MM.1S (cell line): Measurements from ENCODE around the gene RAB37.

ENCODE experiments used
- DNase-seq: peaks from one replicate; pipeline ENCODE4 v3.0.0-alpha.2; 2015
- H2AFZ ChIP-seq: fragments of 300-600 bp; sonication (generic); 2 replicates; pipeline ENCODE4 v1.6.0; 2016; ENCODE audit warnings: antibody characterized with exemption, low read length
- H3F3A ChIP-seq: fragments of 300-600 bp; sonication (generic); 2 replicates; pipeline ENCODE4 v1.6.1; 2016; ENCODE audit warnings: mild to moderate bottlenecking, antibody characterized with exemption, low read length, moderate library complexity, mixed read lengths; ENCODE audit not compliant: insufficient read depth
- H3K27ac ChIP-seq: fragments of 300-600 bp; sonication (generic); 2 replicates; pipeline ENCODE4 v1.5.1; 2016; ENCODE audit warnings: mild to moderate bottlenecking, low read length
- H3K27me3 ChIP-seq: fragments of 300-600 bp; sonication (generic); replicated peaks from 2 replicates; pipeline ENCODE4 v1.6.0; 2016; ENCODE audit warnings: low read length; ENCODE audit not compliant: insufficient read depth
- H3K36me3 ChIP-seq: fragments of 300-600 bp; sonication (generic); replicated peaks from 2 replicates; pipeline ENCODE4 v1.6.1; 2016; ENCODE audit warnings: mild to moderate bottlenecking, low read length, mixed read lengths; ENCODE audit not compliant: insufficient read depth
- H3K4me1 ChIP-seq: fragments of 300-600 bp; sonication (generic); 2 replicates; pipeline ENCODE4 v1.6.1; 2016; ENCODE audit warnings: low read length, mixed read lengths
- H3K4me2 ChIP-seq: fragments of 300-600 bp; sonication (generic); 2 replicates; pipeline ENCODE4 v1.6.0; 2016; ENCODE audit warnings: low read depth, low read length
- H3K4me3 ChIP-seq: fragments of 300-600 bp; sonication (generic); 2 replicates; pipeline ENCODE4 v1.5.1; 2016; ENCODE audit warnings: low read length, mixed read lengths
- H3K79me2 ChIP-seq: fragments of 300-600 bp; sonication (generic); 2 replicates; pipeline ENCODE4 v1.6.1; 2016; ENCODE audit warnings: mixed run types, low read length, mixed read lengths
- H3K9ac ChIP-seq: fragments of 300-600 bp; sonication (generic); 2 replicates; pipeline ENCODE4 v1.6.1; 2016; ENCODE audit warnings: low read length, mixed read lengths
- H3K9me2 ChIP-seq: fragments of 300-600 bp; sonication (generic); replicated peaks from 2 replicates; pipeline ENCODE4 v1.6.1; 2016; ENCODE audit warnings: mild to moderate bottlenecking, low read length, mixed read lengths; ENCODE audit not compliant: insufficient read depth
- H3K9me3 ChIP-seq: fragments of 300-600 bp; sonication (generic); replicated peaks from 2 replicates; pipeline ENCODE4 v1.6.1; 2016; ENCODE audit warnings: mild to moderate bottlenecking, low read length, mixed read lengths; ENCODE audit not compliant: insufficient read depth
- H4K20me1 ChIP-seq: fragments of 300-600 bp; sonication (generic); 2 replicates; pipeline ENCODE4 v1.6.1; 2016; ENCODE audit warnings: mild to moderate bottlenecking, low read length, moderate library complexity, mixed read lengths; ENCODE audit not compliant: insufficient read depth
- EZH2 ChIP-seq: fragments of 300-600 bp; sonication (generic); optimal IDR thresholded peaks from 2 replicates; pipeline ENCODE3; 2017; ENCODE audit warnings: low read depth, mild to moderate bottlenecking, antibody characterized with exemption, low read length, mixed read lengths
- EZH2phosphoT487 ChIP-seq: fragments of 300-600 bp; sonication (generic); IDR thresholded peaks from 2 replicates; pipeline ENCODE4 v1.6.1; 2018; ENCODE audit warnings: antibody characterized with exemption, low read length
- TF ChIP-seq, protein P1 (sequence below): fragments of 300-600 bp; sonication (generic); IDR thresholded peaks from 2 replicates; pipeline ENCODE4 v1.5.1; 2016; ENCODE audit warnings: antibody characterized with exemption, low read length, mixed read lengths

Gene RAB37

DNA sequence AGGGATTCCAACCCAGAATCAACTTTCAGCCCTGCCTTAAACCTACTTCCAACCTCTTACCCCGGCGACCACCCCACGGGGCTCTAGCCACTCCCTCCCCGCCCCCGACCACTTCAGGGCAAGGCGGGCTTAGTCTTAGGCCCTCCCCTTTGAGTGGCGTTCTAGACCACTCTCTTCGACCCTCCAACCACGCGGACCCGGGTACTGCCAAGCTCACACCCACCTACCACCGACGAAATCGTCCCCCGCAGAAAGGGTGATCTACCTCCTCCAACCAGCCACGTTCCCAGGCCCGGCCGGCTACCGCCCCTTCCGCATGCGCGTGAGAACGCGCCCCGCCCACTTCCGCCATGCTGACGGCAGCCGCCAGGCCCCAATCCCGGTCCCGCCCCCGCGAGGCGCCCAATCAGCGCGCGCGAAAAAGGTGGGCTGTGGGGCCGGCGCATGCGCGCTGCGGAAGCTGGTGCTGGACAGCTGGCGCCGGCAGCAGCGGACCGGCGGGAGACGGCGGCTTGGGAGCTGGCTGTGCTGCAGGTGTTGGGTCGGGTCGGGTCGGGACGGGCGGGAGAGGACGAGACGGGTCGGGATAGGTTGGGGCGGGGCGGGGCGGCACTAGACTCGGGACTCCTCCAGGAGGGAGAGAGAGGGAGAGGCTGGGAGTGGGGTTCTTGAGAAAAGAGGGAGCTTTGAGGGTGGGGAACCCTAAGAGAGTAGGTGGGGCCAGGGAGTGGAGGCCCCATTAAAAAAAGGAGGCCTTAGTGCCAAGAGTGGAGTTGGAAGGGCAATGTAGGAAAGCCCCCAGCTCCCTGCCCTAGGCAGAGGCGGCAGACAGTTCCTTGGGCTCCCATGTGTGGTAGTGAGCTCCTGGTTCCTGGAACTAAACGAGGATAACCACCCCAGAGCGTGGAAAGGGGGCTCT lies 39.2 kb downstream of the RAB37 start, which contains the start of gene NAT9:
Gene NAT9, minus strand, starts transcription at position 302 of the 919 bp plus-strand sequence. CDS start 647 bp downstream, outside the sequence.
- Histone ChIP-seq H4K20me1 (no peaks in the 10 kb centered on the region), H3K79me2 (peaks cover 78% of the 10 kb centered on the region), H3K4me1 (peaks cover 5% of the 10 kb centered on the region), H3K4me3 (peak within 1 kb of the TSS; percentile 94), H3K9me3 (no peaks in the 10 kb centered on the region), H3K27me3 (no peaks in the 10 kb centered on the region), H2AFZ (peak within 1 kb of the TSS; percentile 67), H3K4me2 (peak within 1 kb of the TSS; percentile 99), H3F3A (peaks cover 22% of the 10 kb centered on the region; the same call in 1 of the 2 replicates), H3K36me3 (no peaks in the 10 kb centered on the region), H3K9ac (peak within 1 kb of the TSS; percentile 76), H3K27ac (no peak within 1 kb of the TSS), H3K9me2 (no peaks in the 10 kb centered on the region)
- peak; percentile 97 for DNase-seq
- TF ChIP-seq EZH2 (no peak), EZH2phosphoT487 (no peak)
- TF ChIP-seq, protein P1, sequence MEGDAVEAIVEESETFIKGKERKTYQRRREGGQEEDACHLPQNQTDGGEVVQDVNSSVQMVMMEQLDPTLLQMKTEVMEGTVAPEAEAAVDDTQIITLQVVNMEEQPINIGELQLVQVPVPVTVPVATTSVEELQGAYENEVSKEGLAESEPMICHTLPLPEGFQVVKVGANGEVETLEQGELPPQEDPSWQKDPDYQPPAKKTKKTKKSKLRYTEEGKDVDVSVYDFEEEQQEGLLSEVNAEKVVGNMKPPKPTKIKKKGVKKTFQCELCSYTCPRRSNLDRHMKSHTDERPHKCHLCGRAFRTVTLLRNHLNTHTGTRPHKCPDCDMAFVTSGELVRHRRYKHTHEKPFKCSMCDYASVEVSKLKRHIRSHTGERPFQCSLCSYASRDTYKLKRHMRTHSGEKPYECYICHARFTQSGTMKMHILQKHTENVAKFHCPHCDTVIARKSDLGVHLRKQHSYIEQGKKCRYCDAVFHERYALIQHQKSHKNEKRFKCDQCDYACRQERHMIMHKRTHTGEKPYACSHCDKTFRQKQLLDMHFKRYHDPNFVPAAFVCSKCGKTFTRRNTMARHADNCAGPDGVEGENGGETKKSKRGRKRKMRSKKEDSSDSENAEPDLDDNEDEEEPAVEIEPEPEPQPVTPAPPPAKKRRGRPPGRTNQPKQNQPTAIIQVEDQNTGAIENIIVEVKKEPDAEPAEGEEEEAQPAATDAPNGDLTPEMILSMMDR: no peak

- peak overlapping the region; percentile 76; the same call in 1 of the 2 replicates for H3K9ac ChIP-seq
- H3K27ac ChIP-seq: no peak overlapping the region
- DNase-seq: no peak
- H3K9me2 ChIP-seq: no peaks in the 10 kb centered on the region
- peaks cover 5% of the 10 kb centered on the region for H3K4me1 ChIP-seq
- peak overlapping the region; percentile 99 for H3K4me2 ChIP-seq
- 0 out of 2 replicates have a peak overlapping the region, but pooled peaks have one; percentile 30 for H2AFZ ChIP-seq
- H3F3A ChIP-seq: peaks cover 19% of the 10 kb centered on the region; the same call in 1 of the 2 replicates
- no peaks in the 10 kb centered on the region for H3K36me3 ChIP-seq
- peak overlapping the region; percentile 94 for H3K4me3 ChIP-seq
- H3K79me2 ChIP-seq: peaks cover 73% of the 10 kb centered on the region
- H3K9me3 ChIP-seq: no peaks in the 10 kb centered on the region
- H3K27me3 ChIP-seq: no peaks in the 10 kb centered on the region
- no peak for TF ChIP-seq EZH2
- TF ChIP-seq, protein P1: no peak
- TF ChIP-seq EZH2phosphoT487: no peak
- no peaks in the 10 kb centered on the region for H4K20me1 ChIP-seq
These were observed 39.9 kb downstream of the RAB37 start for GRCh38 chr17:74776990-74777389.

- Histone ChIP-seq H3K9ac (no peak overlapping the region), H3K36me3 (no peaks in the 10 kb centered on the region), H4K20me1 (no peaks in the 10 kb centered on the region), H3K79me2 (peaks cover 71% of the 10 kb centered on the region), H2AFZ (no peak overlapping the region), H3K4me1 (peaks cover 5% of the 10 kb centered on the region), H3K4me3 (no peak overlapping the region), H3K4me2 (no peak overlapping the region), H3K27ac (no peak overlapping the region), H3F3A (peaks cover 9% of the 10 kb centered on the region; the same call in 1 of the 2 replicates), H3K9me2 (no peaks in the 10 kb centered on the region), H3K9me3 (no peaks in the 10 kb centered on the region), H3K27me3 (no peaks in the 10 kb centered on the region)
- DNase-seq: no peak
- no peak for TF ChIP-seq EZH2phosphoT487
- no peak for TF ChIP-seq EZH2
- TF ChIP-seq, protein P1: no peak
These were observed 41.0 kb downstream of the RAB37 start for GRCh38 chr17:74777901-74778515.
